Parathyroid adenoma (tissue), 2 donors: ENCODE data around the gene RO60.

ENCODE experiments used
- H2AFZ ChIP-seq: fragments of 300-600 bp; sonication (generic); one replicate; pipeline ENCODE4 v1.7.0; 2017; ENCODE audit warnings: antibody characterized with exemption, mild to moderate bottlenecking
- H3K27ac ChIP-seq: fragments of 300-600 bp; sonication (generic); one replicate; pipeline ENCODE4 v1.7.0; 2017
- H3K27me3 ChIP-seq: fragments of 300-600 bp; sonication (generic); one replicate; pipeline ENCODE4 v1.7.0; 2017; ENCODE audit warnings: low read length; ENCODE audit not compliant: control insufficient read depth, insufficient read depth
- H3K36me3 ChIP-seq: fragments of 300-600 bp; sonication (generic); one replicate; pipeline ENCODE4 v1.7.0; 2017; ENCODE audit warnings: low read length; ENCODE audit not compliant: control insufficient read depth, insufficient read depth
- H3K4me1 ChIP-seq: fragments of 300-600 bp; sonication (generic); one replicate; pipeline ENCODE4 v1.7.0; 2017; ENCODE audit warnings: control low read depth
- H3K4me2 ChIP-seq: fragments of 300-600 bp; sonication (generic); one replicate; pipeline ENCODE4 v1.7.0; 2017; ENCODE audit warnings: low read length
- H3K4me3 ChIP-seq: fragments of 300-600 bp; sonication (generic); one replicate; pipeline ENCODE4 v1.7.0; 2017; ENCODE audit warnings: low read depth, low read length
- H3K79me2 ChIP-seq: fragments of 300-600 bp; sonication (generic); one replicate; pipeline ENCODE4 v1.7.0; 2017; ENCODE audit warnings: control low read depth
- H3K9ac ChIP-seq: fragments of 300-600 bp; sonication (generic); one replicate; pipeline ENCODE4 v1.7.0; 2017; ENCODE audit warnings: mild to moderate bottlenecking
- H3K9me3 ChIP-seq: fragments of 300-600 bp; sonication (generic); one replicate; pipeline ENCODE4 v1.7.0; 2017; ENCODE audit warnings: low read length; ENCODE audit not compliant: control insufficient read depth
- CTCF ChIP-seq: fragments of 300-600 bp; sonication (generic); IDR thresholded peaks from one replicate; pipeline ENCODE4 v1.7.0; 2017; ENCODE audit warnings: antibody characterized with exemption, mild to moderate bottlenecking
- donor health status: primary hyperparathyroidism.

RO60 gene

GRCh38 chr1:193060406-193060805, 994 bp downstream of the RO60 start:
- peak overlapping the region; percentile 91 for H2AFZ ChIP-seq
- no peaks in the 10 kb centered on the region for H3K27me3 ChIP-seq
- H3K9ac ChIP-seq, result no peak overlapping the region
- H3K4me2 ChIP-seq, result peak overlapping the region; percentile 92
- H3K79me2 ChIP-seq, result peaks cover 19% of the 10 kb centered on the region
- peak overlapping the region; percentile 94 for H3K27ac ChIP-seq
- no peaks in the 10 kb centered on the region for H3K36me3 ChIP-seq
- TF ChIP-seq CTCF, result no peak
- H3K9me3 ChIP-seq, result no peaks in the 10 kb centered on the region
- no peaks in the 10 kb centered on the region for H3K4me1 ChIP-seq
- peak overlapping the region; percentile 88 for H3K4me3 ChIP-seq

DNA sequence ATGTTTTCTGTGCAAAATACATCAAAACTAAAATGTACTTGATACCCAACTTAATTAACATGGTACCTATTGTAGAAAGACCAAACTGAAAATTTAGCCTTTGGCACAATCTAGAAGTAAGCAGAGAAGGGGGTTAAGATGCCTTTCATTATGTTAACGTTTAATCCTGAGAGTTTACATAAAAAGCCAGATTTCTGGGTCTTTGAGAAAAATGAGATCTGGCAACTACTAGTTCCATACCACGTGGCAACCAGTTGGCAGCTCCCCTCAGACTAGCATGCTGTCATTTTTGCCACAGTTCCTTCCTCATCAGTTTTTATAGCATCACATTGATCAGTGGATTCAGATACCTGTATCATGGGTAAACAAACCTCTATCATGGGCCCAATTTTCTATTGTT, 1.5 kb downstream of the RO60 start:
- no peak overlapping the region for H3K9ac ChIP-seq
- H3K27ac ChIP-seq, result no peak overlapping the region
- H3K36me3 ChIP-seq, result no peaks in the 10 kb centered on the region
- peaks cover 23% of the 10 kb centered on the region for H3K79me2 ChIP-seq
- no peak overlapping the region for H2AFZ ChIP-seq
- TF ChIP-seq CTCF, result no peak
- no peaks in the 10 kb centered on the region for H3K4me1 ChIP-seq
- peak overlapping the region; percentile 92 for H3K4me2 ChIP-seq
- H3K9me3 ChIP-seq, result no peaks in the 10 kb centered on the region
- peak overlapping the region; percentile 88 for H3K4me3 ChIP-seq
- no peaks in the 10 kb centered on the region for H3K27me3 ChIP-seq

DNA sequence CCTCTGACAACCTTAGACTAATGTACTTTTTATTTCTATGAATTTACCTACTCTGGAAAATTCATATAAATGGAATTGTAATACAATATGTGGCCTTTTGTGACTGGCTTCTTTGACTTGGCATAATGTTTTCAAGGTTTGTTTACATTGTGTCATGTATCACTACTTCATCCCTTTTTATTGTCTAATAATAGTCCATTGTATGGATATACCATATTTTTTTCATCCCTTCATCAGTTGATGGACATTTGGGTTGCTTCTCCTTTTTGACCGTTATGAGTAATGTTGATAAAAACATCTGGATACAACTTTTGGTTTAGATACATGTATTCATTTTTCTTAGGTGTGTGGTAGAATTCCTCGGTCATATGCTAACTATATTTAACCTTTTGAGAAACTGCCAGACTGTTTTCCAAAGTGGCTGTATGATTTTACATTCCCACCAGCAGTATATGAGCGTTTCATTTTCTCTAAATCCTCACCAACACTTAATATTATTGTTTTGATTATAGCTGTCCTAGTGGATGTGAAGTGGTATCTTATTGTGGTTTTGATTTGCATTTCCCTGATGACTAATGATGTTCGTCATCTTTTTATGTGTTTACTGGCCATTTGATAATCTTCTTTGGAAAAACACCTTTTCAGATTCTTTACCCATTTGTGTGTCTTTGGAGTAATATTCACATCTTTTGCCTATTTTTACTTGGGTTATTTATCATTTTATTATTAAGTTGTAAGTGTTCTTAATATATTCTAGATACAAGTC, 3.5 kb downstream of the RO60 start:
- H3K79me2 ChIP-seq, result peaks cover 32% of the 10 kb centered on the region
- no peaks in the 10 kb centered on the region for H3K36me3 ChIP-seq
- no peak overlapping the region for H2AFZ ChIP-seq
- H3K9me3 ChIP-seq, result no peaks in the 10 kb centered on the region
- H3K4me2 ChIP-seq, result no peak overlapping the region
- H3K4me3 ChIP-seq, result no peak overlapping the region
- no peaks in the 10 kb centered on the region for H3K4me1 ChIP-seq
- TF ChIP-seq CTCF, result no peak
- H3K27ac ChIP-seq, result no peak overlapping the region
- no peaks in the 10 kb centered on the region for H3K27me3 ChIP-seq
- no peak overlapping the region for H3K9ac ChIP-seq

GRCh38 chr1:193065954-193066353, 6.5 kb downstream of the RO60 start:
- no peaks in the 10 kb centered on the region for H3K36me3 ChIP-seq
- no peak overlapping the region for H3K27ac ChIP-seq
- no peaks in the 10 kb centered on the region for H3K9me3 ChIP-seq
- H2AFZ ChIP-seq, result no peak overlapping the region
- no peaks in the 10 kb centered on the region for H3K4me1 ChIP-seq
- no peak overlapping the region for H3K9ac ChIP-seq
- TF ChIP-seq CTCF, result no peak
- no peaks in the 10 kb centered on the region for H3K27me3 ChIP-seq
- H3K4me3 ChIP-seq, result no peak overlapping the region
- H3K4me2 ChIP-seq, result no peak overlapping the region
- H3K79me2 ChIP-seq, result peaks cover 38% of the 10 kb centered on the region

- H3K4me1 ChIP-seq, result no peaks in the 10 kb centered on the region
- no peak for TF ChIP-seq CTCF
Observed at GRCh38 chr1:193066606-193067005, 7.2 kb downstream of the RO60 start.

More at GRCh38 chr1:193066606-193067005, 7.2 kb downstream of the RO60 start:
- Histone ChIP-seq H3K4me2 (no peak overlapping the region), H3K79me2 (peaks cover 38% of the 10 kb centered on the region), H2AFZ (no peak overlapping the region), H3K9ac (no peak overlapping the region), H3K36me3 (no peaks in the 10 kb centered on the region), H3K4me3 (no peak overlapping the region), H3K9me3 (no peaks in the 10 kb centered on the region), H3K27me3 (no peaks in the 10 kb centered on the region), H3K27ac (no peak overlapping the region)
